HG03095 (cell line): ENCODE measurements around the gene CTDSP2.
"Not testable (repeated sequence)": the region's sequence is repeated elsewhere in the genome, so short reads cannot be mapped to it uniquely, and the experiment has no call there.

ENCODE experiments used
- ATAC-seq: cut with Tn5 transposase; IDR thresholded peaks from one replicate; pipeline ENCODE4 v1.9.1; 2021; ENCODE audit warnings: moderate library complexity; ENCODE audit not compliant: unreplicated experiment

CTDSP2 gene

GRCh38 chr12:57836442-57837375 lies 9.8 kb downstream of the CTDSP2 start:
- peak; percentile 46 for ATAC-seq

GRCh38 chr12:57835366-57836288 lies 10.9 kb downstream of the CTDSP2 start:
- no peak for ATAC-seq

GRCh38 chr12:57834086-57834876 lies 12.2 kb downstream of the CTDSP2 start:
- ATAC-seq, result no peak

- ATAC-seq, result no peak
These were observed 12.9 kb downstream of the CTDSP2 start for GRCh38 chr12:57833672-57834071.

GRCh38 chr12:57832966-57833365 lies 13.6 kb downstream of the CTDSP2 start:
- no peak for ATAC-seq

GRCh38 chr12:57830393-57830792 lies 16.1 kb downstream of the CTDSP2 start:
- no peak for ATAC-seq

- ATAC-seq, result no peak
These were observed 17.3 kb downstream of the CTDSP2 start for GRCh38 chr12:57829025-57829777.

- no peak for ATAC-seq
These were observed 19.6 kb downstream of the CTDSP2 start for GRCh38 chr12:57826966-57827365.

GRCh38 chr12:57826400-57826799 lies 20.1 kb downstream of the CTDSP2 start:
- ATAC-seq, result no peak

GRCh38 chr12:57825451-57825850 lies 21.1 kb downstream of the CTDSP2 start:
- no peak for ATAC-seq

GRCh38 chr12:57823908-57824640 lies 22.5 kb downstream of the CTDSP2 start:
- no peak for ATAC-seq

- no peak for ATAC-seq
These were observed 23.2 kb downstream of the CTDSP2 start for GRCh38 chr12:57823131-57823907.

- no peak for ATAC-seq
These were observed 24.0 kb downstream of the CTDSP2 start for GRCh38 chr12:57822392-57823130.

- ATAC-seq, result no peak
These were observed 24.9 kb downstream of the CTDSP2 start for GRCh38 chr12:57821474-57822214.

- ATAC-seq, result not testable (repeated sequence)
These were observed 25.5 kb downstream of the CTDSP2 start for GRCh38 chr12:57821015-57821414.

- ATAC-seq, result not testable (repeated sequence)
These were observed 26.4 kb downstream of the CTDSP2 start for GRCh38 chr12:57820119-57820518.

GRCh38 chr12:57817990-57818331 lies 28.6 kb downstream of the CTDSP2 start:
- not testable (repeated sequence) for ATAC-seq
